Fibroblast of lung (primary cell): ENCODE data around the gene CYP27B1. TPM values are rescaled to one million over a fixed set of nuclear protein-coding genes. Genes with fewer than 3 reads are reported as not detected.

Source experiments
- DNase-seq, 2 donors: peaks; one replicate each; pipeline versions ENCODE4 v3.0.0 to v3.0.0-alpha.2; 2010; ENCODE audit warnings: low read depth in 2 of 2
- H2AFZ ChIP-seq: 2 replicates; pipeline ENCODE4 v1.5.1; 2012; ENCODE audit warnings: low read length, control low read depth, inconsistent platforms
- H3K27ac ChIP-seq: 2 replicates; pipeline ENCODE4 v1.5.1; 2011; ENCODE audit warnings: low read length, control low read depth; ENCODE audit not compliant: insufficient read depth
- H3K27me3 ChIP-seq: 2 replicates; pipeline ENCODE4 v1.5.1; 2011; ENCODE audit warnings: mild to moderate bottlenecking, low read length; ENCODE audit not compliant: control insufficient read depth, insufficient read depth
- H3K36me3 ChIP-seq: 2 replicates; pipeline ENCODE4 v1.5.1; 2011; ENCODE audit warnings: low read length; ENCODE audit not compliant: control insufficient read depth, insufficient read depth
- H3K4me1 ChIP-seq: 2 replicates; pipeline ENCODE4 v1.5.1; 2011; ENCODE audit warnings: low read length; ENCODE audit not compliant: control insufficient read depth, insufficient read depth; ENCODE audit errors: extremely low read depth
- H3K4me2 ChIP-seq: 2 replicates; pipeline ENCODE4 v1.5.1; 2011; ENCODE audit warnings: low read length, control low read depth; ENCODE audit not compliant: insufficient read depth; ENCODE audit errors: extremely low read depth
- H3K4me3 ChIP-seq, 4 experiments: fragments of 200-600 bp in 1 of 4; sonication (generic) in 1 of 4; replicated peaks in 1 of 4; 2 replicates each; pipeline ENCODE4 v1.5.1; 2011 to 2016; ENCODE audit warnings: low read length in 4 of 4, low read depth in 3 of 4, mild to moderate bottlenecking in 3 of 4, control low read depth in 2 of 4, inconsistent platforms in 1 of 4, mixed read lengths in 1 of 4; ENCODE audit not compliant: insufficient read depth in 1 of 4; ENCODE audit errors: control extremely low read depth in 1 of 4
- H3K79me2 ChIP-seq: 2 replicates; pipeline ENCODE4 v1.5.1; 2012; ENCODE audit warnings: mild to moderate bottlenecking, low read length, inconsistent platforms; ENCODE audit not compliant: control insufficient read depth, insufficient read depth
- H3K9ac ChIP-seq: 2 replicates; pipeline ENCODE4 v1.5.1; 2011; ENCODE audit warnings: mild to moderate bottlenecking, low read length, control low read depth; ENCODE audit not compliant: insufficient read depth
- H3K9me3 ChIP-seq: 2 replicates; pipeline ENCODE4 v1.5.1; 2012; ENCODE audit warnings: low read depth, low read length; ENCODE audit not compliant: control insufficient read depth, insufficient read depth
- H4K20me1 ChIP-seq: 2 replicates; pipeline ENCODE4 v1.5.1; 2011; ENCODE audit warnings: low read length; ENCODE audit not compliant: control insufficient read depth, insufficient read depth; ENCODE audit errors: extremely low read depth
- CTCF ChIP-seq, 2 donors: IDR thresholded peaks in 1 of 2; conservative IDR thresholded peaks in 1 of 2; 1 replicate in 1 of 2; 2 replicates in 1 of 2; pipeline ENCODE4 v1.5.1; 2011 to 2012; ENCODE audit warnings: low read length in 2 of 2, control low read depth in 1 of 2, inconsistent platforms in 1 of 2, low read depth in 1 of 2, mild to moderate bottlenecking in 1 of 2
- EZH2 ChIP-seq: IDR thresholded peaks from 2 replicates; pipeline ENCODE4 v1.5.1; 2012; ENCODE audit warnings: low read length, control low read depth, mild to moderate bottlenecking; ENCODE audit errors: missing control alignments
- polyA plus RNA-seq, 2 donors: library from polyadenylated mRNA; depleted of rRNA in 1 of 2; stranded (reverse) in 1 of 2; unstranded in 1 of 2; fragments of >200 nt; gene quantifications; 2 replicates each; pipeline ENCODE4 v1.2.1, GENCODE V29; 2011 to 2012; ENCODE audit warnings: missing spikeins in 1 of 2
- total RNA-seq: library from RNA; depleted of rRNA; stranded (reverse); fragments of >200 nt; gene quantifications from 2 replicates; pipeline ENCODE4 v1.2.1, GENCODE V29; 2014

The CYP27B1 gene
- total and polyA plus RNA-seq, 2 donors (not counting 1 experiment from before 2014, with no cell fraction given), result 0.17 to 0.26 TPM

- TF ChIP-seq CTCF (conservative IDR thresholded peaks at IDR 0.05 in 1 of 2, IDR thresholded peaks at IDR 0.05 in 1 of 2; ENCODE audit: low read depth in 1 of 2, low read length in 2 of 2), result no peak
- TF ChIP-seq EZH2, result no peak
- Histone ChIP-seq H3K27ac (no peak overlapping the region), H3K4me2 (no peak overlapping the region), H2AFZ (no peak overlapping the region), H3K27me3 (peaks cover 13% of the 10 kb centered on the region), H3K9ac (no peak overlapping the region), H3K79me2 (peaks cover 24% of the 10 kb centered on the region), H3K9me3 (no peaks in the 10 kb centered on the region), H3K4me3 (no peak overlapping the region), H4K20me1 (no peaks in the 10 kb centered on the region), H3K36me3 (peaks cover 7% of the 10 kb centered on the region), H3K4me1 (peaks cover 4% of the 10 kb centered on the region)
- DNase-seq, result no peak
Measured at GRCh38 chr12:57753756-57754337, 13.0 kb downstream of the CYP27B1 start.

GRCh38 chr12:57752668-57753000 lies 14.2 kb downstream of the CYP27B1 start:
- peaks cover 4% of the 10 kb centered on the region for H3K4me1 ChIP-seq
- H3K27ac ChIP-seq, result peak overlapping the region; percentile 37
- no peaks in the 10 kb centered on the region for H4K20me1 ChIP-seq
- no peak overlapping the region for H3K9ac ChIP-seq
- H3K4me3 ChIP-seq, result peak overlapping the region; percentile 24 to 38 (median 32)
- TF ChIP-seq CTCF (conservative IDR thresholded peaks at IDR 0.05 in 1 of 2, IDR thresholded peaks at IDR 0.05 in 1 of 2; ENCODE audit: low read depth in 1 of 2, low read length in 2 of 2) (no peak), EZH2 (no peak)
- H3K27me3 ChIP-seq, result peaks cover 13% of the 10 kb centered on the region
- peaks cover 24% of the 10 kb centered on the region for H3K79me2 ChIP-seq
- no peaks in the 10 kb centered on the region for H3K9me3 ChIP-seq
- H3K36me3 ChIP-seq, result peaks cover 10% of the 10 kb centered on the region
- peak overlapping the region; percentile 68 for H2AFZ ChIP-seq
- DNase-seq, result no peak
- H3K4me2 ChIP-seq, result peak overlapping the region; percentile 89

- DNase-seq, result peak; percentile 100
- H3K9me3 ChIP-seq, result no peaks in the 10 kb centered on the region
- H3K27ac ChIP-seq, result peak within 1 kb of the TSS; percentile 98
- peaks cover 24% of the 10 kb centered on the region for H3K79me2 ChIP-seq
- H3K36me3 ChIP-seq, result peaks cover 10% of the 10 kb centered on the region
- no peak for TF ChIP-seq CTCF (conservative IDR thresholded peaks at IDR 0.05 in 1 of 2, IDR thresholded peaks at IDR 0.05 in 1 of 2; ENCODE audit: low read depth in 1 of 2, low read length in 2 of 2)
- TF ChIP-seq EZH2, result no peak
- H3K4me2 ChIP-seq, result peak within 1 kb of the TSS; percentile 93
- H3K4me1 ChIP-seq, result peaks cover 4% of the 10 kb centered on the region
- H2AFZ ChIP-seq, result peak within 1 kb of the TSS; percentile 68
- peak within 1 kb of the TSS; percentile 93 for H3K9ac ChIP-seq
- peak within 1 kb of the TSS; percentile 91 to 96 (median 94) for H3K4me3 ChIP-seq
- H4K20me1 ChIP-seq, result no peaks in the 10 kb centered on the region
- H3K27me3 ChIP-seq, result peaks cover 13% of the 10 kb centered on the region
Measured at GRCh38 chr12:57751788-57752667, 14.8 kb downstream of the CYP27B1 start, which contains the start of gene CDK4. Gene CDK4 (minus strand): TSS chr12:57752310. CDS start chr12:57751717, 593 bp downstream.
